GM23248 (cell line): ENCODE results near the gene FAM131A. TPM values are rescaled to one million over a fixed set of nuclear protein-coding genes. Genes with fewer than 3 reads are reported as not detected.

Experiments
- DNase-seq: peaks from one replicate; pipeline ENCODE4 v3.0.0-alpha.2; 2015
- H2AFZ ChIP-seq: fragments of 200-600 bp; sonication (generic); 2 replicates; pipeline ENCODE4 v1.6.1; 2016; ENCODE audit warnings: antibody characterized with exemption
- H3F3A ChIP-seq: fragments of 200-600 bp; sonication (generic); 2 replicates; pipeline ENCODE4 v1.6.1; 2016; ENCODE audit warnings: mild to moderate bottlenecking, antibody characterized with exemption, mixed run types; ENCODE audit not compliant: insufficient read depth
- H3K27ac ChIP-seq: fragments of 200-600 bp; sonication (generic); 2 replicates; pipeline ENCODE4 v1.5.1; 2016; ENCODE audit warnings: mild to moderate bottlenecking
- H3K27me3 ChIP-seq: fragments of 200-600 bp; sonication (generic); replicated peaks from 2 replicates; pipeline ENCODE4 v1.6.1; 2016; ENCODE audit warnings: mild to moderate bottlenecking; ENCODE audit not compliant: insufficient read depth
- H3K36me3 ChIP-seq: fragments of 200-600 bp; sonication (generic); 2 replicates; pipeline ENCODE4 v1.6.1; 2016; ENCODE audit warnings: low read depth, mild to moderate bottlenecking
- H3K4me1 ChIP-seq: fragments of 200-600 bp; sonication (generic); 2 replicates; pipeline ENCODE4 v1.6.1; 2016; ENCODE audit warnings: mild to moderate bottlenecking; ENCODE audit not compliant: insufficient read depth
- H3K4me2 ChIP-seq: fragments of 200-600 bp; sonication (generic); one replicate; pipeline ENCODE4 v1.6.1; 2016; ENCODE audit warnings: mild to moderate bottlenecking; ENCODE audit not compliant: unreplicated experiment
- H3K4me3 ChIP-seq: fragments of 200-600 bp; sonication (generic); 2 replicates; pipeline ENCODE4 v1.5.1; 2016; ENCODE audit warnings: mild to moderate bottlenecking
- H3K79me2 ChIP-seq: fragments of 200-600 bp; sonication (generic); 2 replicates; pipeline ENCODE4 v1.6.1; 2016; ENCODE audit warnings: mild to moderate bottlenecking; ENCODE audit not compliant: insufficient read depth
- H3K9ac ChIP-seq: fragments of 200-600 bp; sonication (generic); 2 replicates; pipeline ENCODE4 v1.6.1; 2016; ENCODE audit warnings: mild to moderate bottlenecking
- H3K9me2 ChIP-seq: fragments of 200-600 bp; sonication (generic); 2 replicates; pipeline ENCODE4 v1.6.1; 2016; ENCODE audit warnings: mixed run types, mild to moderate bottlenecking, moderate library complexity; ENCODE audit not compliant: insufficient read depth
- H3K9me3 ChIP-seq: fragments of 200-600 bp; sonication (generic); one replicate; pipeline ENCODE4 v1.6.1; 2017; ENCODE audit warnings: low read depth
- H4K20me1 ChIP-seq: fragments of 200-600 bp; sonication (generic); 2 replicates; pipeline ENCODE4 v1.6.0; 2016; ENCODE audit not compliant: insufficient read depth
- EZH2 ChIP-seq: fragments of 200-600 bp; sonication (generic); IDR thresholded peaks from 2 replicates; pipeline ENCODE4 v1.6.1; 2018; ENCODE audit warnings: antibody characterized with exemption, mild to moderate bottlenecking; ENCODE audit not compliant: insufficient read depth, poor library complexity, severe bottlenecking
- EZH2phosphoT487 ChIP-seq: fragments of 200-600 bp; sonication (generic); IDR thresholded peaks from 2 replicates; pipeline ENCODE4 v1.6.1; 2018; ENCODE audit warnings: antibody characterized with exemption, moderate library complexity, mild to moderate bottlenecking, low read depth; ENCODE audit not compliant: insufficient read depth
- WGBS, 2 experiments: methylation state at CpG; one replicate each; pipeline ENCODE4 v1.1.6; 2015 to 2017; ENCODE audit warnings: low lambda C conversion rate in 2 of 2, low coverage in 1 of 2; ENCODE audit errors: missing lambda C conversion rate in 2 of 2; 5-methylcytosine and 5-hydroxymethylcytosine counted together
- in situ Hi-C: fragments of 300-500 bp; cut with MboI; formaldehyde crosslinking; loops from 2 replicates; pipeline ENCODE4 v1.15.0; 2020
- polyA plus RNA-seq: library from polyadenylated mRNA; unstranded; fragments of >200 nt; fragmentation: Nextera tagmentation; extraction: Ambion mirVana; gene quantifications from 2 replicates; pipeline ENCODE4 v1.2.1, GENCODE V29; 2016
- total RNA-seq: library from RNA; depleted of rRNA; stranded (reverse); fragments of >200 nt; shearing (Covaris generic); gene quantifications from 2 replicates; pipeline ENCODE4 v1.2.3, GENCODE V29; 2014

FAM131A gene
- total and polyA plus RNA-seq, 2 experiments from 2014 or later, result 7.0 to 24.5 TPM

GRCh38 chr3:184360929-184361531 lies 23.6 kb downstream of the FAM131A start:
- Histone ChIP-seq H3K36me3 (peaks cover 8% of the 10 kb centered on the region; the same call in 1 of the 2 replicates), H3K4me2 (peak overlapping the region; percentile 88), H3K79me2 (peaks cover 26% of the 10 kb centered on the region), H3K27ac (peak overlapping the region; percentile 98), H3K9me2 (no peaks in the 10 kb centered on the region), H3K9ac (peak overlapping the region; percentile 97), H2AFZ (peak overlapping the region; percentile 87), H4K20me1 (no peaks in the 10 kb centered on the region), H3K9me3 (no peaks in the 10 kb centered on the region), H3K4me1 (peaks cover 19% of the 10 kb centered on the region), H3F3A (peaks cover 9% of the 10 kb centered on the region; the same call in 1 of the 2 replicates), H3K27me3 (no peaks in the 10 kb centered on the region), H3K4me3 (peak overlapping the region; percentile 85)
- in situ Hi-C loops, result loop anchor here (25.0 kb wide), 1 partner anchor 426 kb away; no protein-coding TSS in a partner anchor
- TF ChIP-seq EZH2, result no peak
- no peak for TF ChIP-seq EZH2phosphoT487
- no peak for DNase-seq
- WGBS, 2 experiments, result 6 to 7% methylated on average over 23 to 24 of the region's 24 CpGs

GRCh38 chr3:184361532-184361931 lies 24.1 kb downstream of the FAM131A start, which contains the start of the genes CLCN2 and POLR2H:
Gene CLCN2 (minus strand): TSS chr3:184361605. CDS start chr3:184361479, 126 bp downstream.
Gene POLR2H (plus strand): TSS chr3:184361710. CDS start chr3:184363493, 1,783 bp downstream.
- H3K4me3 ChIP-seq, result peak within 1 kb of the TSS; percentile 85
- peak within 1 kb of the TSS; percentile 87 for H2AFZ ChIP-seq
- no peak for TF ChIP-seq EZH2
- peaks cover 9% of the 10 kb centered on the region; the same call in 1 of the 2 replicates for H3K36me3 ChIP-seq
- H3K4me2 ChIP-seq, result peak within 1 kb of the TSS; percentile 88
- peak; percentile 75 for DNase-seq
- in situ Hi-C loops, result loop anchor here (25.0 kb wide), 1 partner anchor 426 kb away; no protein-coding TSS in a partner anchor
- H3K79me2 ChIP-seq, result peaks cover 31% of the 10 kb centered on the region
- H3K27me3 ChIP-seq, result no peaks in the 10 kb centered on the region
- no peaks in the 10 kb centered on the region for H4K20me1 ChIP-seq
- peak within 1 kb of the TSS; percentile 98 for H3K27ac ChIP-seq
- H3K9ac ChIP-seq, result peak within 1 kb of the TSS; percentile 97
- H3K4me1 ChIP-seq, result peaks cover 19% of the 10 kb centered on the region
- H3K9me3 ChIP-seq, result no peaks in the 10 kb centered on the region
- peaks cover 11% of the 10 kb centered on the region; the same call in 1 of the 2 replicates for H3F3A ChIP-seq
- no peaks in the 10 kb centered on the region for H3K9me2 ChIP-seq
- WGBS, 2 experiments, result 0 to 1% methylated on average over 39 to 44 of the region's 56 CpGs

- in situ Hi-C loops, result loop anchor here (25.0 kb wide), 1 partner anchor 425 kb away; no protein-coding TSS in a partner anchor
- no peaks in the 10 kb centered on the region for H3K27me3 ChIP-seq
- H3K36me3 ChIP-seq, result peaks cover 14% of the 10 kb centered on the region
Observed at GRCh38 chr3:184361932-184362667, 24.7 kb downstream of the FAM131A start.

More at GRCh38 chr3:184361932-184362667, 24.7 kb downstream of the FAM131A start:
- H4K20me1 ChIP-seq, result no peaks in the 10 kb centered on the region
- H3K4me2 ChIP-seq, result peak overlapping the region; percentile 88
- peak overlapping the region; percentile 85 for H3K4me3 ChIP-seq
- peak; percentile 72 for DNase-seq
- H3K9me2 ChIP-seq, result no peaks in the 10 kb centered on the region
- peaks cover 17% of the 10 kb centered on the region for H3F3A ChIP-seq
- 1% methylated on average over 23 to 38 of the region's 38 CpGs for WGBS, 2 experiments
- peak overlapping the region; percentile 98 for H3K27ac ChIP-seq
- H2AFZ ChIP-seq, result peak overlapping the region; percentile 80
- peaks cover 32% of the 10 kb centered on the region for H3K79me2 ChIP-seq
- TF ChIP-seq EZH2 (no peak), EZH2phosphoT487 (no peak)
- H3K4me1 ChIP-seq, result peaks cover 19% of the 10 kb centered on the region
- no peaks in the 10 kb centered on the region for H3K9me3 ChIP-seq
- H3K9ac ChIP-seq, result peak overlapping the region; percentile 97
